Kidney glomerular epithelial cell (primary cell): ENCODE results near the gene SNTG2.

ENCODE experiments used
- DNase-seq: peaks from one replicate; lab custom pipeline; 2025; lab: John Stamatoyannopoulos, UW

SNTG2 gene

DNA sequence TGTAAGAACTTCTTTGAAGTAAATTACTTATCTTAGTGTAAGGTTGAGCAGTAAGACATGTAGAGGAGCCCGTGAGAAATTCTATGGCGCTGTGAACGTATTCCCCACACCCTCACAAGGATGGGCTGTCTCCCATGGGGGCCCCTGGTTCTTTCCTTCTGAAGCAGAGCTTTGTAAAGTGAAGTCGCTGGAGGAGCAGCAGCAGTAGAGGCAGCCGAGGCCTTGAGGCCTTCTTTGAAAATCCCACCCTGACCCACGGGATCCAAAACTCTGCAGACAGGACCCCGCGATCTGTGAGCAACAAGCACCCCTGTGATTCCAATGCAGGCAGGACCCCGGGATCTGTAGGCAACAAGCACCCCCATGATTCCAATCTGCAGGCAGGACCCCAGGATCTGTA, 23.8 kb upstream of the SNTG2 start:
- DNase-seq = no peak

DNA sequence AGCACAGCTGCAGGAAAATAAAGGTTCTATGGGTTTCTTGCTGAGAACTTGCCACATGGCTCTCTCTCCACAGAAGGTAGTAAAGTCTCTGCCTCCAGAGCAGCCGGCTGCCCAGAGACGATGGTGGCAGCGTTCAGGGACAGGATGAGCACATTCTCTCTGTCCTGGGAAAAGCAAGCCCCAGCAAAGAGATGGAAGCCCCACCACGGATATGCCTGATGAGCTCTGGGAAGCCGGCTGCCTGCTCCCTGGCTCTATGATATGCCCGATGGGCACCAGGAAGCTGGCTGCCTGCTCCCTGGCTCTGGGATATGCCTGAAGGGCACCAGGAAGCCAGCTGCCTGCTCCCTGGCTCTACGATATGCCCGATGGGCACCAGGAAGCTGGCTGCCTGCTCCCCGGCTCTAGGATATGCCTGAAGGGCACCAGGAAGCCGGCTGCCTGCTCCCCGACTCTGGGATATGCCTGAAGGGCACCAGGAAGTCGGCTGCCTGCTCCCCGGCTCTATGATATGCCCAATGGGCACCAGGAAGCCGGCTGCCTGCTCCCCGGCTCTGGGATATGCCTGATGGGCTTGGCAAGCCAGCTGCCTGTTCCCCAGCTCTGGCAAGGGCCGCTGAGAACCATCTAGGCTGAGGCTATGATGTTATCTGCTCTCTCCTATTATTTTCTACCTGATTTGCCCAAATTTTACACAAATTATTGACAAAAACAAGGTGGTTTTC, 21.5 kb upstream of the SNTG2 start:
- no peak for DNase-seq

DNA sequence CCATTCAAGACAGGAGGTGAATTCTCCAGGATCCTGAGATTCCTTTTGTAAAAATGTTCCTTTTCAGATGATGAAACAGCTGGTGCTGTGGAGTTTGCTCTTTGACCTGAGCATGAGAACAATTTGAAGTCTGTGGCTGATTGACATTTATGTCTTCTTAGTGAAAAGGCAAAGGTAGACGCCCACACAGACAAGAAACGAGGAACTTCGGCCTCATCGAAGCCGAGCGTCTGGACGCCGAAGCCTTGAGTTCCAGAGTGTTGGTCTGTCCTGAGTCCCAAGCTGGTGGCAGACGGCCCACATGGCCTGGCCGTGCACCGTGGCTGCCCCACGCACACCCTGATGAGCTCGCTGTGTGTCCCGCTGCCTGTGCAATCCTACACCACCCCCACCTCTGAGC, 20.7 kb upstream of the SNTG2 start:
- no peak for DNase-seq

DNA sequence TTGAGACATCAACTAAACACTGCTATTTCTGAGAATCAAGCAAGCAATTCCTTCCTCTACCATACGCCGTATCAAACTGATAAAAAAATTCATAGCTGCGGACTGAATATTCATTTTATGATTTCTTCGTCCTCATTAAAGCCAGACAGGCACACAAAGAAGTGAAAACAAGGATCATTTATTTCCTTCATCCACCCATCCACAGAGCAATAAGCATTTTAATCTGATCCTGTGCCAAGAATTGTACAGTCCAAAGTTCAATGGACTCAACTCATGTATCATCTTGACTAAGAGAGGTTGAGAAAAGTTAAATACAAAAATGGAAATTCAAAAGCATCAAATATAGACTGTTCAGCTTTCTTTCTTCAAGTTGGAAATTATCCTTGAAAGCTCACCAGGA, 19.7 kb upstream of the SNTG2 start:
- DNase-seq = no peak

DNA sequence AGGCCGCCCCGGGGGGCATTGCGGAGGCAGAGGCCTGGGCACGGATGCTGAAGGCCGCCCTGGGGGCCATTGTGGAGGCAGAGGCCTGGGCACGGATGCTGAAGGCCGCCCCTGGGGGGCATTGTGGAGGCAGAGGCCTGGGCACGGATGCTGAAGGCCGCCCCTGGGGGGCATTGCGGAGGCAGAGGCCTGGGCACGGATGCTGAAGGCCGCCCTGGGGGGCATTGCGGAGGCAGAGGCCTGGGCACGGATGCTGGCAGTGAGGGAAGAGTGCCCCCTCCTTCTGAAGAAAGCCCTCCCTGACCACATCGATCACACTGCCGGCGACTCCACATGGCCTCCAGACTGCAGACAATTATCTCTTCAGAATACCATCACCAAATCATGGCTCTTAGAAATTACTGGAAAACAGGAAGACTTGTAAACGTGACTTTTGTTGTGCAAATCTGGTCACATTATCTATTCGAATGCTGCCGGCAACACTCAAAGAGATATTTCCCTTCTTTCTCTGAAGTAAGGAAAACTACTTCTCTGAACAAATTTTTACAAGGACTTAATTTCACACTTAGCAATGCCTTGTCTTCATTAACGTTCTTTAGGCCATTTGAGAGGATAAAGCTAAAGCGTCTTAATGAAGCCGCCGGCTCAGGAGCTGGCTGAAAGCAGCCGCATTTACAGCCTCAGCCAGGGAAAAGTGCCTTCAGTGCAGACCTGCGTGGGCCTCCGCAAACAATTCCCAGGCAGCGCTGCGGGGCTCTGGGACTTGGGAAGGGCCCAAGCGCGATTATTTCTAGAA, 18.1 kb upstream of the SNTG2 start:
- no peak for DNase-seq

DNA sequence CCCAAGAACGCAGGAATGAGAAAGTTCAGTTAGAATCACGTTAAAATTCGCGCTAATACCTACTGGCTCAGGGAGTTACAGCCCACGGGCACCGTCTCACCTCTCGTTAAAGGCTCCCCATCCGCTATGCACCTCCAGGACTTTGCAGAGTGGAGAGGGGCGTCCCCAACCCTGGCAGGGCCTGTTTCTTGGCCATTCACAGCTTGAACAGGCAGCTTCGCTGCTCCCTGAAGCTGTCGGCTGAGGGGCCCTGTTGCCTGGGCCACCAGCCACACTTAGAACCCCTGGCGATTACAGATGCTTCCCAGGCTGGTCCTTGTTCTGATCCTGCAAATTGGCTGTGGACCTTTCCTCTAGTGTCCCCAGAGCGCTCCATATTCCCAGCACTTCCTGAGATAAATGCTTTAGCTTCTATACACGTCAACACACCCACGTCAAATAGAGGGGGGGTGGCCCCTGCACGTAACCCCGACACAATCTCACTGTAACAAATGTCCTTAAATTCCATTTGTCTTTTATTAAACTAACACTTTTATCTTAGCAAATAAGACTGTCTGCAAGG, 16.8 kb upstream of the SNTG2 start:
- DNase-seq = no peak

DNA sequence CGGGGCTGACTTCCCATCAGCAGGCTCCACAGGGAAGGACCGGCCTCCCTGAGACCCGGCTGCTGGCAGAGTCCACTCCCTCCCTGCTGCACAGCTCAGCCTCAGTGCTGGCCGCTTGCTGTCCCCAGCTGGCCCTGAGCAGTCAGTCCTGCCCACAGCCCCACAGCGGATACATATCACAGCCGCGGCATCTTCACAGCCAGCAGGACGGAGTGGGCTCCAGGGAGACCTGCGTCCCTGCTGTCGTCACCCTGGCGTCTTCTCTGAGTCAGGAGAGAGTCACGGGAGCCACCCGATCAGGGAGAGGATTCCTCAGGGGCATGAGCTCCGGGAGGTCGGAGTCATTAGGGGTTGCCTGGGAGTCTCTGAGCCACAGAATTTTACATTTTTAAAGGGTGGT, 13.1 kb upstream of the SNTG2 start:
- peak; percentile 20 for DNase-seq

DNA sequence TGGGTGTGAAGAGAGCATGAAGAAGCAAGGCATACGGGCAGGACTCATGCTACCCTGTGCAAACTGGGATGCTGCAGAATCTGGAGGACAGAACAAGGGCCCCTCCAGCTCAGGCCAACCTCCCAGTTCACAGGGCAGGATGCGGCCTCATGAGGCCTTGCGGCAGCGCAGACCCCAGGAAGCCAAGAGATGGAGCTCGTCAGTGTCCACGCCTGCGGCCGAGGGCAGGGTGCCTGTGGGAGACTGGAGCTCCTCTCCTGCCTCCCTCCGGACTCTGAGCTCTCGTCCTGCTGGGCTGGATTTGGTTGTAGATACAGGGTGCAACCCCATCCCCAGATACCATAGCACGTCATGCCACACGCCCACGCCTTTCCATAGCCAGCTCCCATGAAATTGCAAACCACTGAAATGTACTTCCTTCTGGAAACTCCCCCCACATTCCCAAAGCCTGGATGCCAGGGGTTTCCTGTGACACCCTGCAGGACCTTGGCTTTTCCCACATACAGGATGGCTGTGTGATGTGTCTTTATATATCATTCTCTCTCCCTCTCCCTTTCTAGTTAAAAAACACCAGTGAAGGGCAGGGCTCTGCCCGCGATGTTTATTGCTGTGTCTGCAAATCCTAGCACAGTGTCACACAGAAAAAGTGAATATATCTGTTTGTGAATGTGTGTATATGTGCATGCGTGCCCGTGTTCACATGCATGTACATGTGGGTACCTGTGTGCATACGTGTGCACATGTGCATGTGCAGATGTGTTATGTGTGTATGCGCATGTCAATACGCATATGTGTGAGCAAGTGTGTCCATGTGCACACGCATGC, 12.3 kb upstream of the SNTG2 start:
- peak; percentile 58 for DNase-seq

DNA sequence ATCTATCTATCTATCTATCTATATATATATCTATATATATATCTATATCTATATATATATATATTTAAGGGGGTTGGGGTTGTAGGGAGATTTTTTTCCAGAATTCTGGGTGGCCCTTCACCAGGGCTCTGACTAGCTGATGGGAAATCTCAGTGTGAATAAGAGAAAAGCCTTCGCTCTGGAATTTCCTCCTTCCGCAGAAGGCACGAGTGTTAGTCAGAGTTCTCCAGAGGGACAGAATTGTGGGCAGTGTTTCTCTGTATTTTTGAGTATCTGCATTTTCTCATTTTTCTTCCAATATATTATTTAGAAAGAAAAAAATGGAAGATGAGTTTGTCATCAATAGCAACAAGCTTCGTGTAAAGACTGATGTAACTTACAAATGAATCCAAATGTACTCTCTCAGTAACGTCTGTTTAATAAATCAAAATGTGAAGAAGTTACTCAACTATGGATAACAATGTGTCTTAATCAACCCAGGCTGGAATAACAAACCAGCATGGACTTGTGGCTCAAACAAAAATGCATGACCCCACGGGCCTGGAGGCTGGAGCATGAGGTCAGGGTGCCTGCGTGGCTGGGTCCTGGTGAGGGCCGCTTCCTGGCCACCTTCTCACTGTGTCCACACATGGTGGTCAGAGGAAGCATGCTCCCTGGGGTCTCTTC, 10.6 kb upstream of the SNTG2 start:
- peak; percentile 45 for DNase-seq

DNA sequence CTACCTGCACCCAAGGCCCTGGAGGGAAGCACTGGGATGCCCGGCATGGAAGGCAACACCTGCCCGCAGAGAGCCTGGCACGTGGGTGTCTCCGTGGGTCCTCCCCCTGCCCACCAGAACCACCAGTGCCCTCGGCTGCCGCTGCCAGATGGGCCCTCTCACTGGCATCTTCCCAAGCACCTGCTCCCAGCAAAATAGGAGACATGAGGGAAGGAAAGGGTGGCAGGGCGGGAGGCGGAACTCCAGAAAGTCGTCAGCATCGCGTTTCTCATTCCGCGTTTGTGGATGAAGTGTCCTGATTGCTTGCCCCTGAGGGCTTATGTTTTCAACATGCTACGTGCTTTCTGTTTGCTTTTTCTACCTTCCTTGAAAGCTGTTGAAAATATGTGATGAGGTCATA, 8.8 kb upstream of the SNTG2 start:
- DNase-seq = no peak

DNA sequence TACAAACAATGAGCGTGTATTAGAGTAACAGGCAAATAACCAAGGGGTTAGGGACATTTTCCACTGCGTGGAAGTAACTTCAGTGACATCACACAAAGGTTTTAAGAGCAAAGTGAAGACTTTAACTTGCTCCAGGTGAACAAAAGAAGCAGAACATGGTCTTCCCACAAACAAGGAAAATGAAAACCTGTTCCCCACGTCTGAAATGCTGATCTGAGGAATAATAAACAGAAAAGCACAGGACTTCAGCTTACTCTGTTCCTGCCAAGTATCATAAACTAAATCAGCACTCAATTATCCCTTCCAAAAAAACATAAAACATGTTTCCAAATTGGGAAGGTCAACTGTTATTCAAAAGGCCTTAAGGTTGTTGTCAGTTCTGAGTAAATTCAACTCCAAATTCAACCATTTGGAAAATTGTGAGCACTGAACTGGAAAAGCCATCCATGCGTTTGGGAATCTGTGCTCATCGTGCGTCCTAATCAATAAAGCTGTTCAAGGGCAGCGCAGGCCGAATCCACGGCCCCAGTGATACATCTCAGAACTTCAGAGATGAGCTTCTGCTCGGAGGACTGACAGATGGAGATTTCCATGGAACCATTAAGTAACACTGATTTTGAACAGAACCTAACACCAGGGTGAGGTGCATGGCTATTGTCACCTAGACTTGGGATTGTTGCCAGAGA, 7.7 kb upstream of the SNTG2 start:
- no peak for DNase-seq

DNA sequence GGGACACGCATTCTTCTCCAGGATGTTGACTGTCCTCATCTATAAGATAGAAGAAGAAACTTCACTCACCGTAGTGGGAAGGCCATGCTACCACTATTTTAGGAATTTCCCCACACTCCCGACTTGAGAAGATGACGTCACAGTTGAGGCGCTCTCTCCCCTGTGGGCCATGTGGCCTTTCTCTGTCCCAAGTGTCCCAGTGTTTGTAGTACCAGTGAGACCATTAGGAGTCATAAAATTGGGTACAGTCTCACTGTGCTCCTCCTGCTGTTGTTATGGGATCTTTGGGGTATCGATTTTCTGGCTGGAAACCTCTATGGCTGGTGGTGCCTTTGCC, 7.2 kb upstream of the SNTG2 start:
- DNase-seq = no peak

DNA sequence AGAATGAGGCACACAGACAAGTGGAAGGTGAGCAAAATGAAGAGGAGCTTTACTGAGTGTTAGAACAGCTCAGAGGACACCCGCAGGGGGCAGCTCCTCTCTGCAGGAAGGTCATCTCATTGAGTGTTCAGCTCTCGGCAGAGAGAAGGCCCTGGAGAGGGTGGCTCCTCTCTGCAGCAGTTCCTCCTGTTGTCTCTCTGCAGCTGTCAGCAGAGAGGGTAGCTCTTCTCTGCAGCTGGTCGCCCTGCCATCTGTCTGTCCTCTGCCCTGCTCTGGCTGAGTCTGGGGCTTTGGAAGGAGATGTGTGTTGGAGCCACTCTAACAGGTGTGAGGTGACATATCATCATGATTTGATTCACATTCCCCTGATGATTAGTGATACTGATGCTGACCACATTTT, 6.8 kb upstream of the SNTG2 start:
- DNase-seq = no peak

DNA sequence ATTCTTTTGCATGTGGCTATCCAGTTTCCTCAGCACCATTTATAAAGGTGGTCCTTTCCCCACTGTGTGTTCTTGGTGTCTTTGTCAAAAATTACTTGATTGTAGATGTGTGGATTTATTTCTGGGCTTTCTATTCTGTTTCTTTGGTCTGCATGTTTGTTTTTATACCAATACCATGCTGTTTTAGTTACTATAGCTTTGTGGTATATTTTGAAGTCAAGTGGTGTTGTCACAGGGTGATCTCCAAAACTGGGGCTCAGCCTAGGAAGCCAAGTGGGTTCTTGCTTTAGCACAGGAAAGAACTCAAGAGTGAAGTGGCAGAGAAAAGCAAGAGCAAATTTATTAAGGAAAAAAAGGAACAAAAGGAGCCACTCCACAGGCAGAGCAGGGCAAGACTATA, 6.0 kb upstream of the SNTG2 start:
- no peak for DNase-seq

DNA sequence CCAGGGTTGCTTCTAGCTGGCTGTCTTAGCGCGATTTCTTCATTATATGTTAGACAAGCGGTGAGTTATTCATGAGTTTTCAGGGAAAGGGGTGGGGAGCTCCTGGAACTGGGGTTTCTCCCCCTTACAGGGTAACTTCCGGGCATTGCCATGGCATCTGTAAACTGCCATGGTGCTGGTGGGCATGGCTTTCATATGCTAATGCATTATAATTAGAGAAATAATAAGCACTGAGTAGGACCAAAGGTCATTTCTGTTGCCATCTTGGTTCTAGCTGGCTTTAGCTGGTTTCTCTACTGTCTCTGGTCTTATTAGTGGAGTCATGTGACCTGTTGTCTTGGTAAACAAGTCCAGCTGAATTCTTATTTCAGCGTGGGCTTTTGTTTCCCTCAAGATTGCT, 5.5 kb upstream of the SNTG2 start:
- no peak for DNase-seq

DNA sequence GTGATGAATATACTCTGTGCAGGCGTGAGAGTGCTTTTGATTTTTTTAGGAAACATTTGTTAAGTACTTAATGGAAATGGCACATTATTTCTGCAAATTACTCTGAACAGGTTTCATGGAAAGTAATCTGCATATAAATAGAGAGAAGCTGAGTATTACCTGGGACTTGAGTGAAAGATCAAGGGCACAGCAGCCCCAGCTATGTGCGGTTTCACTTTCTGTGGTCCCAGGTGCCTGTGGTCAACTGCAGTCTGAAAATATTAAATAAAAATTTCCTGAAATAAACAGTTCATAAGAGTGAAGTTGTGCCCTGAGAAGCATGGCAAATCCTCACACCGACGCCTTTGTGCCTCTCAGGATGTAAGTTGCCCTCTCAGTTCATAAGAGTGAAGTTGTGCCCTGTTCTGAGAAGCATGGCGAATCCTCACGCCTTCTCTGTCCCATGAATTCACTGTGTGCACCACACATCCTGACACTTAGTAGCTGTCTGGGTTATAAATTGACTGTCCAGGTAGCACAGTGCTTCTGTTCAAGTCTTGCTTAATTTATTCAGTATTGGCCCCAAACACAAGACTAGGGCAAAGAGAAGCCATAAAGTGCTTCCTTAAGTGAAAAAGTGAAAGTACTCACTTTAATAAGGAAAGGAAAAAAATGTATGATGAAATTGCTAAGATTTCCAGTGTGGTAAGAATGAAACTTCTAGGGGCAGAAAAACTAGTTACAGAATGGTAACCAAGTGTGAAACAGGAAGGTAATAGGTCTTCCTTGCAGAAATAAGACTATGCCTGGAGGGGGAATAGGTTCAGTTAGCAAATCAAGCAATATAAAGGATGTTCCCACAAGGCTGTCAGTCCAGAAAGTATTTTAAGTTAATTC, 4.3 kb upstream of the SNTG2 start:
- peak; percentile 16 for DNase-seq

DNA sequence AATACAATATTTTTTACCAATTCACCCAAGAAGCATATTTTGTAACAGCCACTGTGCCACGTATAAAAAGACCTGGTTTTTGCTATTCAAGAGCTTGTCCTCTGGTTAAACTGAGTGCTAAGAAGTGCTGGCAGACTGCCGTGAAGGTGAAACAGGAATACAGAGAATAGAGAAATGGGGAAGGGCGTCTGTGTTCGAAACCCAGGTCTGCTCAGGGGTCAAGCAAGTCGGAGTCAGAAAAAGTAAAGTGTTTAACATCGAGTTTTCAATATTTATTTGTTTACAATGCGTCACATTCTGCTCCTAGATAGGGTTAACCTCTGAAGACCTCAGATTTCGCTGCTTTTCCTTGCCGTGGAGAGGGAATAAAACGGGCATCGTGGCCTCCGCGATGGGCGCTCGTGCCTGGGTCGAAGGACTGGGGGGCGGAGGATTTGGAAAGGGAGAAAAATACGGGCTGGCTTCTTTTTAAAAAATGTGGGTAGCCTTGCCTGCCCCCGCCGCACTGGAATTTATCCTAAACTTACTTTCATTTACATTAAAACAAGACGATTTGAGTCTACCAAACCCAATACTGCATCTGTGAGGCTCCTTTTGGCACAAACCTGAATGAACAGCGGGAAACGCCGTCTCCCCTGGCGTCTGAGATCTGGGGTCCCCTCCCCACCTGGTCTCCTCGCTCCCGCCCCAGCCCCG, 1.1 kb upstream of the SNTG2 start:
- no peak for DNase-seq

DNA sequence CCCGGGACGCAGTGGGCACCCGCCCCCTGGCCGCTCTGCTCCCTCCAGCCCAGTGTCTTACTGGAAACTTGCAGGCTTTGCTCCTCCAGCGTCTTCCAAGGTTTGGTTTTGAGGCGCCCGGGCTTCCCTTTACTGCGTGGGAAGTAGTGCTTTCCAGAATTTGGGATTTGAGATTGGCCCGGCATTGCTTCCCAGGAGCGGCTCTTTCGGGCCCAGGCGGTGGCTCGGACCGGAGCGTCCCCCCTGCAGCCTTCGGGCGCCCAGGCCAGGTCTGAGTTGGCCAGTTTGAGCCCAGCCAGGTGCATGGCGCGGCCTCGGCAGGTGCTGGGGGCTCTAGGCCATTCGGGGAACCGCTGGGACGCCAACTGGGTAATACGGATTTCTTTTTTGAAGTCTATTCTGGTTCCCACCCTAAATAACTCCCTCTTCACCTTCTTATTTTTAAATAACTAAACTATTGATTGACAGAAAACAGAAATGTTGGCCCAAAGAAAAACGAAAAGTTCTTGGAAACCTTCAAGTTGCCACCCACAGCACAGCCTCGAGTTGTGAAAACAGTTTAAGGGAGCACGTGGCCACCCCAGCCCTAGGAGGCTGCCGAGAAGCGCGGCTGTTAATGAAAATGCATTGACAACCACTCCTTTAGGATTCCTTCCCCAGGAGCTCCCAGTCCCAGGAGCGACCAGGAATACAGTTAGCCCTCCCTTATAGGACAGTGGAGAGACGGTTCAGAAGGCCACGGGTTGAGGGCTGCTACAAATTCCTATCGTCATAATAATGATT, 766 bp downstream of the SNTG2 start:
- no peak for DNase-seq

DNA sequence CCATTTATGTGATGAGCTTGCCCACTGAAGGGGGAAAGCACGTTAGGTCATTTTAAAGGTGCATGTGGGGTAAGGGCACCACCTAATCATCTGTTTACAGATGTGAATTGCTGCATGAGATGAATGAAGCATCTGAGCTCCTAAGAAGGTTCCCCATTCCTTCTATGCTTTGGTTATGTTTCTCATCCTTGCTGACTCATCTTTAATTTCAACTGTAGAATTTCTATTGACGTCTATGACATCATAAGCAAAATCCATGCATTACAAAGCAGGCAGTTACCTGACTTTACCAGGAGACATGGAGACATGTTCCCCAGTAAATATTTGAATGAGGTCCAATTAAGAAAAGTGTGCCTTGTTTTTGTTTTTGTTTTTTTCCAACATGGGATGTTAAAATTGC, 2.8 kb downstream of the SNTG2 start:
- no peak for DNase-seq
